Activated T-cell treated with anti-CD3 and anti-CD28 coated beads, Interleukin-2, amount 50 U/mL, for 4 hours (primary cell): ENCODE results near the gene GLS2. TPM values are rescaled to one million over a fixed set of nuclear protein-coding genes. Genes with fewer than 3 reads are reported as not detected.
"Not testable (repeated sequence)": the region's sequence is repeated elsewhere in the genome, so short reads cannot be mapped to it uniquely, and the experiment has no call there.

ENCODE experiments used
- ATAC-seq, 2 donors: fragments of 200-7000 bp; cut with Tn5 transposase; one replicate each; pipeline ENCODE4 v1.10.0; 2021
- DNase-seq: peaks from one replicate; pipeline ENCODE4 v3.0.0-alpha.2; 2020
- H3K27me3 Mint-ChIP-seq: one replicate; pipeline ENCODE4 v1.8.0; 2021; ENCODE audit warnings: low read depth, mixed read lengths
- H3K36me3 Mint-ChIP-seq: one replicate; pipeline ENCODE4 v1.8.0; 2022; ENCODE audit warnings: mixed read lengths; ENCODE audit not compliant: insufficient read depth
- H3K4me1 Mint-ChIP-seq: one replicate; pipeline ENCODE4 v1.8.0; 2021; ENCODE audit warnings: low read depth, mixed read lengths
- H3K4me3 Mint-ChIP-seq: one replicate; pipeline ENCODE4 v1.8.0; 2021; ENCODE audit warnings: mild to moderate bottlenecking, moderate library complexity, mixed read lengths
- H3K9me3 Mint-ChIP-seq: one replicate; pipeline ENCODE4 v1.8.0; 2021; ENCODE audit warnings: mixed read lengths
- total RNA-seq, 3 donors: library from RNA; stranded (reverse); gene quantifications; one replicate each; pipeline ENCODE4 v1.2.1, GENCODE V29; 2021

The GLS2 gene
- total RNA-seq, 3 donors from 2014 or later = 1.7 to 4.2 (median 2.2) TPM

DNA sequence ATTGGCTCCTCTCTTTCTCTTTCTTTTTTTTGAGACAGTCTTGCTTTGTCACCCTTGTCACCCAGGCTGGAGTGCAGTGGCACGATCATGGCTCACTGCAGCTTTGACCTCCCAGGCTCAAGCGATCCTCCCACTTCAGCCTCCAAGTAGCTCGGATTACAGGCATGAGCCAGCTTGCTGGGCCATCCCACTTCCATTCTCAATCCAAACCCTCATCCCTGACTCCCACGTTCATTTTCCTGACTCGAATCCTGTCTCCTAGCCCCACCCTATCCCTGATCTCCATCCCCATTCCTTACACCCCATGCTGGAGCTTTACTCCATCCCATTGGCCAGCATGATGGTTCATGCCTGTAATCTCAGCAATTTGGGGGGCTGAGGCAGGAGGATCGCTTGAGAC is 11.8 kb downstream of the GLS2 start:
- ATAC-seq = no peak
- peaks cover 12% of the 10 kb centered on the region for H3K36me3 Mint-ChIP-seq
- H3K9me3 Mint-ChIP-seq = no peaks in the 10 kb centered on the region
- no peaks in the 10 kb centered on the region for H3K27me3 Mint-ChIP-seq
- DNase-seq = no peak
- H3K4me1 Mint-ChIP-seq = peaks cover 9% of the 10 kb centered on the region
- no peak overlapping the region for H3K4me3 Mint-ChIP-seq

DNA sequence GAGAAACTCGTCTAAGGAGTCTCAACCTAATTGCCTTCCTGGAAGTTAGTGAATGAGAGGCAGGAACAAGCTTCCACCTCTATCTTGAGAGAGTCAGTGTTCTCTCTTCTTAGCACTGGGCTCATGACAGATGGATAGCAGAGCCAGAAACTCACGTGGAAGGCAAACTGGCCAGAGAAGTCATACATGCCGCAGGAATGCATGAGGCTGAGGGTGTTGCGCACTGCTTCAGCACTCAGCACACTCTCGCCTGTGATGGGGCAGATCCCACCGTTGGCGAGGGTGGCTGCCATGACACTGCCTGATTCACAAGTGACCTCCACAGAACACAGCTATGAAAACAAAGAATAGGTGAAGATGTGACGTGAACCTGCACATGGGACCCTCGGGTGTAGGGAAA is 13.6 kb downstream of the GLS2 start:
- DNase-seq (no peak), ATAC-seq (no peak)
- H3K4me3 Mint-ChIP-seq = no peak overlapping the region
- H3K27me3 Mint-ChIP-seq = no peaks in the 10 kb centered on the region
- peaks cover 19% of the 10 kb centered on the region for H3K4me1 Mint-ChIP-seq
- no peaks in the 10 kb centered on the region for H3K9me3 Mint-ChIP-seq
- peaks cover 16% of the 10 kb centered on the region for H3K36me3 Mint-ChIP-seq

DNA sequence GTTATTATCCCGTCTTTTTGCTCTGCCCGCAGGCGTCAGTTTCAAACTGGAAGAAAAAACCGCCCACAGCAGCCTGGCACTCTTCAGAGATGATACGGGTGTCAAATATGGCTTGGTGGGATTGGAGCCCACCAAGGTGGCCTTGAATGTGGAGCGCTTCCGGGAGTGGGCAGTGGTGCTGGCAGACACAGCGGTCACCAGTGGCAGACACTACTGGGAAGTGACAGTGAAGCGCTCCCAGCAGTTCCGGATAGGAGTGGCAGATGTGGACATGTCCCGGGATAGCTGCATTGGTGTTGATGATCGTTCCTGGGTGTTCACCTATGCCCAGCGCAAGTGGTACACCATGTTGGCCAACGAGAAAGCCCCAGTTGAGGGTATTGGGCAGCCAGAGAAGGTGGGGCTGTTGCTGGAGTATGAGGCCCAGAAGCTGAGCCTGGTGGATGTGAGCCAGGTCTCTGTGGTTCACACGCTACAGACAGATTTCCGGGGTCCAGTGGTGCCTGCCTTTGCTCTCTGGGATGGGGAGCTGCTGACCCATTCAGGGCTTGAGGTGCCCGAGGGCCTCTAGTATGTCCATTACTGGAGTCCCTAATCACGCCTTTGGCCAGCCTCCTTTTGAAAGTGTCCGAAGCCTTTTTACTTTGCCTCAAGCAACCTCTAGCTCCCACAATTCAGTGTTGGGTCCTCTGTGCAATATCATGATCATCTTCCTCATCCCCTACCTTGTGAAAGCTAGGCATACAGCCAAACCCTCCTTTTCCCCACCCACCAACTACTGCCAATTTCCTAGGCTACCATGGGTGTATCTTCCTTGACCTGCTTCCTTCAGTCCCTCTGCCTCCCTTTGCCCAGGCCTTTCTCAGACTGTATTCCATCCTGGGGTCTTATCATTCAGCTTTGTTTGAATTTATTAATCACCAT is 18.7 kb downstream of the GLS2 start:
- DNase-seq = peak; percentile 6
- Mint-ChIP-seq H3K4me3 (peak overlapping the region; percentile 98), H3K36me3 (peaks cover 9% of the 10 kb centered on the region), H3K9me3 (no peaks in the 10 kb centered on the region), H3K27me3 (no peaks in the 10 kb centered on the region), H3K4me1 (peaks cover 27% of the 10 kb centered on the region)
- no peak for ATAC-seq

DNA sequence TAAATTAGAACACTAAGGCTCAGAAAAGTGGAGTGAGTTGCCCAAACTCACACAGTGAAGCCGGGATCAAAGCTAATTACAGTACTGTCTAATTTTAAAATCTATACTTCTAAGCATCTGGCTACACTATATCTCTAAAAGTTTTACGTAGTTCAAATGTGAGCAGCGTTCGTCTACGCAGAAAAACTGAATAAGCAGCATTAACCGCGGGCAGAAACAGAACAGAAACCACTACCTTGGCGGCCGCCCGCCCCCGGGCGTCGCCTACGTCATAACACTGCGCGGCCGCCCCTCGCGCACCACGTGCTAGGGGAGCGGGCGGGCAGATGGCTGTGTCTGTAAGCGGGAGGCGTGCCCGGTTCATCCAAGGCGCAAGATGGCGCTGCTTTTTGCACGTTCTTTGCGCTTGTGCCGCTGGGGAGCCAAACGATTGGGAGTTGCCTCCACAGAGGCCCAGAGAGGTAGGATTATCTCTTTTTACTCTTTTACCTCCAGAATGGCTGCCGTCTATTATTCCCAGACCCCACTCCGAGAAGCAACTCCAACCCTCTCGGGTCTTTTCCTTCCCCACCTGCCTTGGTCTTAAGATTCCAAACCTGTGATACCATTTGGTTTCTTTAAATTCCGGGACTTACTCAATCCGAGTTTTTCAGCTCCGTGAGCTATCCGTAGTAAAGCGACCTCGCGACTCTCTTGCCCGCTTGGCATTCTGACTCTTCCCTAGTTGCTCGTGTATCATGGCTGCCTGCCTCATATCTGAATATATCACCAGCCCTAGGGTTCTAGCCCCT is 19.6 kb downstream of the GLS2 start, which contains the start of gene SPRYD4:
TSS of gene SPRYD4 (plus strand) at position 363 of the 791 bp plus-strand sequence. CDS start at position 377, 14 bp downstream.
- DNase-seq = peak; percentile 93
- Mint-ChIP-seq H3K9me3 (no peaks in the 10 kb centered on the region), H3K4me1 (peaks cover 29% of the 10 kb centered on the region), H3K4me3 (peak within 1 kb of the TSS; percentile 98), H3K27me3 (no peaks in the 10 kb centered on the region), H3K36me3 (peaks cover 7% of the 10 kb centered on the region)
- ATAC-seq = peak; percentile 96

DNA sequence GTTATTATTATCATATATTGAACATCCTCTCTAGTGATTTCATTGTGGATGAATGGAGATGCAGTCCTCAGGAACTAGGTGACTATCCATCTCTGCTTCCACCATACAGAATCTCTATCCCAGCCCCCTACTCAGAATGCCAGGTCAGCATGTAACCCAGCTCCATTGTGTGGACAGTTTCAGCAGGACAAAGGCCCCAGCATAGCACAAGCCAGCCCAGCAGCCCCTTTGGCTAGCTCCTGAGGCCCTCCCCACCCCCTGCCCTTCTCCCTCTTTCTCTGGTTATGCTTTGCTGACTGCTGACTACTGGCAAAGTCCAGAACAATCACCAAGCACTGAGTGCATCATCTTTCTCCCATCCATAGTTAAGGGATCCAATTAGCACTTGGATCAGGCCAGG is 25.4 kb downstream of the GLS2 start:
- Mint-ChIP-seq H3K36me3 (no peaks in the 10 kb centered on the region), H3K27me3 (no peaks in the 10 kb centered on the region), H3K9me3 (no peaks in the 10 kb centered on the region), H3K4me3 (no peak overlapping the region), H3K4me1 (peaks cover 7% of the 10 kb centered on the region)
- DNase-seq (no peak), ATAC-seq (no peak)

DNA sequence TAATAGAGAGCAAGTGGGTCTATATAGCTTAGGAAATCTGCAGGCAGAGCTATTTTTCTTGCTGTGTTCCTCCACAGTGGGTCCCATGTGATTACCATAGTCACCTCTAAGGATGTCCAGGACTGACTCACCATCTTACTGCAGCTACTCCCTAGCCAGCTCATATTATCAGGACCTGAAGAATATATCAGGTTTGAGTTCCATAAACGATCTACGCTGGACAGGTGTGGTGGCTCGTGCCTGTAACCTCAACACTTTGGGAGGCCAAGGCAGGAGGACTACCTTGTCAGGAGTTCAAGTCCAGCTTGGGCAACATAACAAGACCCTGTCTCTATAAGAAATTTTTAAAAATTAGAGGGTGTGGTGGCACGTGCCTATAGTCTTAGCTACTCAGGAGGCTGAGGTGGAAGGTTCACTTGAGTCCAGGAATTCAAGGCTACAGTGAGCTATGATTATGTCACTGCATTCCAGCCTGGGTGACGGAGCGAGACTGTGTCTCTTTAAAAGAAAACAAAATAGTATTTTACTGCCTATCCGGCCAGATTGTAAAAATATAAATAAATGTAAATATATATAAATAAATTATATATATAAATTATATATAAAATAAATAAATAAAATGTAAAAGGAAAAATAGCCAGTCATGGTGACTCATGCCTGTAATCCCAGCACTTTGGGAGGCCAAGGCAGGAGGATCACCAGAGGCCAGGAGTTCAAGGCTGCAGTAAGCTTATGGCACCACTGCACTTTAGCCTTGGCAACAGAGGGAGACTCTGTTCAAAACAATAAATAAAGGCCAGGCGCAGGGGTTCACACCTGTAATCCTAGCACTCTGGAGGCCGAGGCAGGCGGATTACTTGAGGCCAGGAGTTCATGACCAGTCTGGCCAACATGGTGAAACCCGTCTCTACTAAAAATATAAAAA is 26.5 kb downstream of the GLS2 start:
- Mint-ChIP-seq H3K9me3 (no peaks in the 10 kb centered on the region), H3K4me1 (peaks cover 4% of the 10 kb centered on the region), H3K4me3 (no peak overlapping the region), H3K27me3 (no peaks in the 10 kb centered on the region), H3K36me3 (no peaks in the 10 kb centered on the region)
- no peak for ATAC-seq
- DNase-seq = no peak

DNA sequence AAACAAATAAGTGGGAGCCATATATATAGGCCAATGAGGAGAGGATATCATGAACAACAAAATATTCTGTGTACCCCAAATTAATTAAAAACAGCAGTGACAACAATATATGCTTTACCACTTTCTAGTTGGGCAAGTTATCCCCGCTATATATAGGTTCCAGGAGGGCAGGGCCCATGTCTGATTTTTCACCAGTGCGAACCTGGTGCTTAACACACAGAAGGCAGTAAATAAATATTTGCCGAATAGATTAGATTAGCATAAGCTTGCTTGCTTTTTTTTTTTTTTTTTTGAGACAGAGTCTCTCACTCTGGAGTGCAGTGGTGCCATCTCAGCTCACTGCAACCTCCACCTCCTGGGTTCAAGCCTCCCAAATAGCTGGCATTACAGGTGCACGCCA is 30.1 kb downstream of the GLS2 start:
- Mint-ChIP-seq H3K27me3 (no peaks in the 10 kb centered on the region), H3K9me3 (no peaks in the 10 kb centered on the region), H3K4me3 (no peak overlapping the region), H3K4me1 (no peaks in the 10 kb centered on the region), H3K36me3 (no peaks in the 10 kb centered on the region)
- DNase-seq (no peak), ATAC-seq (no peak)

DNA sequence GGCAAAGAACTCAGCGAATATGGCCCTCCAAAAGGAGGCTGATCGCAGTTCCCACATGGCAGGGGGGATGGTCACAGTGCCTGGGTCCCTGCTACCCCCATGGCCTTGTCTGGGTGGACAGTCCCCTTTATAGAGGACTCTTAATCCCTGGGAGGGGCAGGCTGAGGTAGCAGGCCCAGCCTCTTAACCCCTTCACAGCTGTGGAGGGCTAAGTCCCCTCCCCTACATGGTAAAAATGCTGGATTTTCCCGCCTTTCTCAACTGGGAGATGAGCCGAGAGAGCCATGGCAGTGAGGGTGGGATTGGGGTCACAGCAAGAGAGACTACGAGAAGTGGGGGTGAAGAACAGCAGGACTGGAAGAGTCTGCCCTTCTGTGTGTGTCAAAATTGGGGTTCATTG is 33.4 kb downstream of the GLS2 start, which contains the start of gene MIP:
TSS of gene MIP (minus strand) at position 101 of the 400 bp plus-strand sequence. CDS start at position 57, 44 bp downstream.
- H3K4me1 Mint-ChIP-seq = peaks cover 4% of the 10 kb centered on the region
- H3K27me3 Mint-ChIP-seq = no peaks in the 10 kb centered on the region
- ATAC-seq (no peak), DNase-seq (no peak)
- no peak within 1 kb of the TSS for H3K4me3 Mint-ChIP-seq
- H3K9me3 Mint-ChIP-seq = no peaks in the 10 kb centered on the region
- no peaks in the 10 kb centered on the region for H3K36me3 Mint-ChIP-seq

DNA sequence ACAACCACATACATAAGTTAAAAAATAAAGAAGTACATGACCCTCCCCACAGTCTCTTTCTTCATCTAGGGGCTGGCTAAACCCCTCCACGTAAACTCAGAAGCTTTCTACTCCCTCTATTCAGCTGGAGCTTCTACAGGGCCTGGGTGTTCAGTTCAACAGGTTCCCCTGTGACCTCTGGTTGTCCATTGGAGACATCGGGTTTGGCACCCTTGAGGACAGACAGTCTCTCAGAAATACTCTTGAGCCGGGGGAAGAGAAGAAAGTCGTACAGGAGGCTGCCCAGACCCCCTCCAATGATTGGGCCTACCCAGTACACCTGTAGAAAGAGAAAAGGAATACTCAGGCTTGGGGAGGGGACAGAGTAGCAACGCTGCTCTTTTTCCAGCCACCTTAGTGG is 36.8 kb downstream of the GLS2 start:
- peaks cover 12% of the 10 kb centered on the region for H3K4me1 Mint-ChIP-seq
- H3K4me3 Mint-ChIP-seq = no peak overlapping the region
- DNase-seq (no peak), ATAC-seq (no peak)
- no peaks in the 10 kb centered on the region for H3K27me3 Mint-ChIP-seq
- H3K36me3 Mint-ChIP-seq = no peaks in the 10 kb centered on the region
- H3K9me3 Mint-ChIP-seq = no peaks in the 10 kb centered on the region

DNA sequence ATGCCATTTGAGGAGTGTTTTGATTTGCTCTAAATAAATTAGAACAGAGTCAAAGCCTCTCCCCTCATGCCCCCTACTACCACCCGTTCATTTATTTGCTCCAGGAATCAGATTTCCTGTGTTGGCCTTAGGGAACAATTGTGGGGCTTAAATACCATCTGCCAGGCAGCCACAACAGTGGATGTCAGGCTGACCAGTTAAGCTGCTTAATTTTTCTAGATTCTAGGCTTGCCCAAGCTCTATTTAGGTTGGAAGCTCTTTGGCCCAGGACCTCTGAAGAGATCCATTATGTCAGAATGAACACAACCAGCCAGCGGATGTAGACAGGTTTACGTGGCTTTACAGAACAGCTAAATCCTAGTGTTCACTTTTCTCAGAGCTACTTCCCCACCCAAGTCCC is 37.7 kb downstream of the GLS2 start:
- Mint-ChIP-seq H3K36me3 (no peaks in the 10 kb centered on the region), H3K27me3 (no peaks in the 10 kb centered on the region), H3K4me1 (peaks cover 12% of the 10 kb centered on the region), H3K9me3 (no peaks in the 10 kb centered on the region), H3K4me3 (no peak overlapping the region)
- DNase-seq = no peak
- no peak for ATAC-seq

DNA sequence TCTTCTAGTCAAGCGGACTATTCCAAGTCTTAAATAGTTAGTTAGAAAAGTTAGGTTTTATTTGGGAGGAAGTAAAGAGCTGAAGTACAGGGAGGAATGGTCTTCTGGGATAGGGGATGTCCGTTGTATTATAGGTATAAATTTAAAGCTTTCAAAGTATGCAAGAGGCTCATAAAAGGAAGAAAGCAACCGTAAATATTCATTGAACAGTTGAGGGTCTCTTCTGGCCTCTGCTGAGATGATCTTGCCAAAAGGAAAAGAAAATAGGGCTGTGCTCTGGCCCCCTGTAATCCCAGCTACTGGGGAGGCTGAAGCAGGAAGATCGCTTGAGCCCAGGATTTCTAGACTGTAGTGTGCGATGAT is 38.4 kb downstream of the GLS2 start:
- DNase-seq = no peak
- H3K27me3 Mint-ChIP-seq = no peaks in the 10 kb centered on the region
- H3K36me3 Mint-ChIP-seq = no peaks in the 10 kb centered on the region
- ATAC-seq = no peak
- peak overlapping the region; percentile 88 for H3K4me3 Mint-ChIP-seq
- peaks cover 12% of the 10 kb centered on the region for H3K4me1 Mint-ChIP-seq
- H3K9me3 Mint-ChIP-seq = no peaks in the 10 kb centered on the region

DNA sequence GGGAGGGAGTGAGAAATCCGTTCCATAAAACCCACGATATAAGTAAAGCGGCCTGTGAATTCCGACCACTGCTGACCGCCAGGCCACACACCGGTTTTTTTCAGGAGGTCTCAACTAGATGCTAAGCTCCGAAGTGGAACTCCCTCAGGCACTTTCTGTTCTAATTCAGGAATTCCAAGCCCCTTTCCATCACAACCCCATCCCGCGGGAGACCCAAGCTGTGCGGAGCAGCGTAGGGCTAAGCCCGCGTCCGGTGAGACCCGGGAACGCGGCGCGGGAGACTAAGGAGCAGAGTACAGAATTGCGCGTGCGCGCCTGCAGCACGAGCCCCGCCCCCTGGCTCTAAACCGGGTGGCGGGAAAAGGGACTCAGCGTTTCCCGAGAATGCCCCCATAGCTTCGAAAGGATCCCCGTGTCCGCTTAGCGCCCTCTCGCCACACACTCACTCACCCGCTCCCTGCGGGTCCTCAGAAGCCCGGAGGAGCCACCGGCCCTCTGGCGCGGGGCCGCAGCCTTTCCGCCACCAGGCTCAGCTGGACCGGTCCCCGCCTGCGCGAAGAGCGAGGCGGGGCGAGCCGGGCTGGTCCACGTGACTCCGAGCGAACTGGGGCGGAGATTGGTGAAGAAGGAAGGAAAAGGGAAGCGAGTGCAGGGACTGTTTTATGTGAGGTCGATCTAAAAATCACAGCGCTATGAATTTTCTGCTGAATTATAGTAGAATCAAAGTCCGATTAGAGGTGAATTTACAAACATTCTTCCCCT is 38.9 kb downstream of the GLS2 start, which contains the start of gene TIMELESS:
TSS of gene TIMELESS (minus strand) at position 567 of the 762 bp plus-strand sequence. CDS start 15,256 bp downstream, outside the sequence.
- peak; percentile 75 for DNase-seq

DNA sequence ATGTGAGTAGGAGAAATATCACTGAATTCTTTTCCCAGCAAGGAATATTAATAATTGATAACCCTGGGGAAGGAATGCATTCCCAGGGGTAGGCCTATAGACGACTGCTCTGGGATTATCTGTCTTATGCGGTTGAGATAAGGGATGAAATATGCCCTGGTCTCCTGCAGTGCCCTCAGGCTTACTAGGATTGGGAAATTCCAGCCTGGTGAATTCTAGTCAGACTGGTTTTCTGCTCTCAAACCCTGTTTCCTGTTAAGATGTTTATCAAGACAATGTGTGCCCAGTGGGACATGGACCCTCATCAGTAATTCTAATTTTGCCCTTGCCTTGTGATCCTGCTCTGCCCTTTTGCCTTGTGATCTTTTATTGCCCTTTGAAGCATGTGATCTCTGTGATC is 44.8 kb downstream of the GLS2 start:
- H3K4me1 Mint-ChIP-seq, H3K9me3 Mint-ChIP-seq, H3K36me3 Mint-ChIP-seq, H3K4me3 Mint-ChIP-seq, ATAC-seq, H3K27me3 Mint-ChIP-seq, DNase-seq: not testable (repeated sequence)

More for the DNA sequence above, 38.9 kb downstream of the GLS2 start, which contains the start of gene TIMELESS:
- peak; percentile 98 to 99 for ATAC-seq
- peaks cover 12% of the 10 kb centered on the region for H3K4me1 Mint-ChIP-seq
- H3K36me3 Mint-ChIP-seq = peaks cover 4% of the 10 kb centered on the region
- H3K4me3 Mint-ChIP-seq = peak within 1 kb of the TSS; percentile 88
- no peaks in the 10 kb centered on the region for H3K9me3 Mint-ChIP-seq
- no peaks in the 10 kb centered on the region for H3K27me3 Mint-ChIP-seq
